HG02678 (cell line): ENCODE data around the gene NAXE.
"Not testable (repeated sequence)": the region's sequence is repeated elsewhere in the genome, so short reads cannot be mapped to it uniquely, and the experiment has no call there.

Experiments
- ATAC-seq: cut with Tn5 transposase; IDR thresholded peaks from one replicate; pipeline ENCODE4 v1.9.1; 2021; ENCODE audit warnings: mild to moderate bottlenecking, moderate library complexity; ENCODE audit not compliant: unreplicated experiment

Gene NAXE

DNA sequence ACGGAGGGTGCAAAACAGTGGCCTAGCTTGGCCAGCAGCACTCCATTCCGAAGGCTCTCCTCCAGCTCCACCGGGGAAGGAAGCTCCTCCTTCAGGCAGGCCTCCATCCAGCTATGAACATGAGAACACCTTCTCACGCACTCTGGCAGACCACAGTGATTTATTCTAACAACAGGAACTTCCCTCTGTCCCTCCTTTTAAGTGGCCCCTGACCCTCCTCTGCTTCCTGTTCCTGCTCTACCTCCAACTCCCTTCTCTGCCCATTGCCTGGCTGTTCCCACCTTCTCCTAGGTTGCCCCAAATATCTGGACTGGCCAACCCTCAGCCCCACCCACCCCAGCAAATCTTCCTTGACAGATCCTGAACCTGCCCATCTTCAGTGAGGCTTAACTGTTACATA, 25.1 kb upstream of the NAXE start:
- ATAC-seq = no peak

- ATAC-seq = no peak
Observed at GRCh38 chr1:156571261-156571852, 20.2 kb upstream of the NAXE start.

- ATAC-seq = peak; percentile 93
Observed at GRCh38 chr1:156571919-156572662, 19.5 kb upstream of the NAXE start, which contains the start of gene IQGAP3. IQGAP3 (minus strand) TSS chr1:156572565; CDS start chr1:156572529, 36 bp downstream.

DNA sequence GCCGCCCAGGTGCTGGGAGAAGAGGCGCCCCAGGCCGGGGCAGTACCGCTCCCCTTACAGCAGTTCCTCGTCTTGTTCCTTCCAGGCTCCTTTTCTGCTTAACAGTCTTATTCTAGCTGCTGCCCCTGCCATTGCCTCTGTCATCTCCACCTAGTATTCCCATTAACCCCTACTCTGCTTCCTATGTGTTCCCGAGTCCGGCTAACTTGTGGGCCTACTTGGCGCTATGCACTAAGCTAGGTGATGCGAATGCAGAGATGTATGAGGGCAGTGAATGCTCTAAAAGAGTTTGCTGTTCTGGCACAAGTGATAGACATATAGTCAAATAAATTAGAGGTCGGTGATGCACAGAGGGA, 18.9 kb upstream of the NAXE start:
- no peak for ATAC-seq

DNA sequence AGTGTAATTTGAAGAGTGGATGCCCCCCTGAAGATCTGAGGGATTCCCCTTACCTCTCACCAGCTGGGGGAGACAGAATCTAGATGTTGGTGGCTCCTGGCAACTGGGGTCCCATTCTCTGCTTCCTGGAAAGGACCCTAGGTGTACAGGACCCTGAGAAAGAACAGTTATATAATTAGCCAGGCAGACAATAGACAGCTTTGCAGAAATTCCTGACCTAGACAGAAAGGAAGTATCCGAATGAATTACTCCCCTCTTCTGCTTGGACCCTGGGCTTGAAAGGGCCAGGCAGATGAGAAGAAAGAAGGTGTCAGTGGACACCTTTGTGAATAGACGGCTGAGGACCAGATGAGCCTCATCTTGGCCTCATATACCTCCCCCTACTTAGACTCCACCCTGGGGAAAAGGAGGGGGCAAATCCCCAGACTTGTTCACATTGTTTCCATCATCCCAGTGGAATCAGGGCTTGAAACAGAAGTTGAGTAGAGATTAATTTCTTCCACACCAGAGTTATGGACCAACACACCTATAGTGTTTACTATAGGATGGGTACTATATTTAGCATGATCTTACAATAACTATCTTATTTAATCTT, 17.4 kb upstream of the NAXE start:
- no peak for ATAC-seq

GRCh38 chr1:156577550-156577949, 14.0 kb upstream of the NAXE start:
- no peak for ATAC-seq

DNA sequence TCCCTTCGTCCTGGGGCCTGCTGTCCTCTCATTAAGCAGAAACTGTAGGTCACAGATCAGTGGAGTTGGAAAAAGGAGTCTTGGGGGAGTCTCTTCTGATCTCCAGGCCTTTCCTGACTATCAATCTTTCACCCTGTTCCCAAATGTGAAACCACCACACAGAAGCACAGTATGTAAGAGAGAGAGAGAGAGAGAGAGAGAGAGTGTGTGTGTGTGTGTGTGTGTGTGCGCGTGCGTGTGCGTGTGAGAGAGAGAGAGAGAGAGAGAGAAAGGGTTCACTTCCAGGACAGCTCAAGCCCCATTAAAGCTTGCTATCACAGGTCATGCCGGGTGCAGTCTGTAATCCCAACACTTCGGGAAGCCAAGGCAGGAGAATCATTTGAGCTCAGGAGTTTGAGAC, 13.5 kb upstream of the NAXE start:
- no peak for ATAC-seq

DNA sequence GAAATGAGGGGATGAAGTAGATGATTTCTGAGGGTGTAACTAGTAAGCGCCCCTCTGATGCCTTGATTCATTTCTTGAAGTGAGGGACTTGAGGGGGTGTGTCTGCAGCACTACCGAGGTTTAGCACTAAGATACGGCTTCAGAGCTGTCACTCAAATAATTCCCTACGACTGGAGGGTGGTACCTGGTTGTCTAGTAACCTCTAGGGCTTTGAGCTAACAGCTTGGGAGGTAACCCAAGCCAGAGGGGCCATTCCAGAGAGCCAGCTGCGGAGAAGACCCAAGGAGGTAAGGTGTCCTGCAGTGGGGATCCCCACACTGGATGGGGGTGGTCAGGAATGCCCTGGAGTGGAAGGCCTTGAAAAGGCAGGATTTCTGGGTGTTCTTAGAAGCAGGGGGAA, 12.1 kb upstream of the NAXE start, which contains the start of gene TTC24:
TSS of gene TTC24 (plus strand) at position 252 of the 400 bp plus-strand sequence. CDS start 1,642 bp downstream, outside the sequence.
- ATAC-seq = no peak

- ATAC-seq = no peak
Observed at GRCh38 chr1:156581661-156582387, 9.8 kb upstream of the NAXE start.

- no peak for ATAC-seq
Observed at GRCh38 chr1:156582388-156583017, 9.1 kb upstream of the NAXE start.

DNA sequence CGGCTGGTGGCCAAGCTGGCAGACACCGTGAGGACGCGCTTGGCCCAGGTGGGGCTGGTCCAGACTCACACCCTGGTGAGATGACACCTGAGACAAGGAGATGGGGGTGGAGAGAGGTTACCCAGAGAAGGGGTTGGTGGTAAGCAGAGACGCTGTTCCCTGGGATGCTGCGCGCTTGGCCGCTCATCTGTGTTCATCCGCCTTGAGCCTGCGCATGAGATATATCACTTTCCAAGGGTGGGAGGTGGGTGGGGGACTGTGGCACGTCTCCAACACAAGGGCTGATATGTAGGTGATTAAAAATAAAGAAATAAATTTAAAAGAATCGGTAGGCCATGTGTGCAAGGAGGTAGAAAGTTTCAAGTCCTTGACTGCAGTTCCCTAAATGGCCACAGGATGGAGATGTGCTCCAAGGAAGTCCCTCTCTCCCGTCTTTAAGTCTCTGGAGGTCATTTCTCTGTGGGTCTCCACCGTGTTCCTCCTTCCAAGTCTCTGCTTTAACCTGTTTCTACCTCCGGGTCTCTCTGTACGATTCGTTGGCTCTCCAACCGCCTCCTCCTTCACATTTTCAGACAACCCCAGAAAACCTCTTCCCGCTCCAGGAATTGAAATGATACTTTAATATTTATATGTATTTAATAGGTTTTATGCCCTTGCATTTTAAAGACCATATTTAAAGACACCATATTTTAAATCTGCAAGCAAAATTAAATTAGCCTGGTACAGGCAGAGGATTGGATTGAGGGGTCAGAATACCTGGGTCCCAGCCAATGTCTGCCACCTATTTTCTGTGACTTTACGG, 7.6 kb upstream of the NAXE start:
- ATAC-seq = peak; percentile 43

DNA sequence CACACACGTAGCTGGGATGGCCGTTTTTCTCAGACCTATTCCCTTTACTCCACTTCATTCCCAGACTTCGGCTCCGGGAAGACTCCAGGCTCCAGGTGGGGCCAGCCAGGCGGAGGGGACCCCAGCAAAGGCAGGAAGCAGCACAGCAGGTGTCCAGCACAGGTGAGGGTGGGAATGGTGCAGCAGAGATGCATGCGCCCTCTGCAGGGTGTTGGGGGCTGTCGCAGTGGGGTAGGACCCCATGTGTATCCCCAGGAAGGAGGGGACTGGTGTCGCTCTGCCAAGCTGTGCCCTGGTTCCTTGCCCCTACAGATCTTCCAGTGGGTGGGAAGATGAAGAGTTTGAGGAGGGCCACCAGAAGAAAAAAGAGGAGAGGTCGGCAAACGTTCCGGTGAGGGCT, 6.8 kb upstream of the NAXE start:
- no peak for ATAC-seq

DNA sequence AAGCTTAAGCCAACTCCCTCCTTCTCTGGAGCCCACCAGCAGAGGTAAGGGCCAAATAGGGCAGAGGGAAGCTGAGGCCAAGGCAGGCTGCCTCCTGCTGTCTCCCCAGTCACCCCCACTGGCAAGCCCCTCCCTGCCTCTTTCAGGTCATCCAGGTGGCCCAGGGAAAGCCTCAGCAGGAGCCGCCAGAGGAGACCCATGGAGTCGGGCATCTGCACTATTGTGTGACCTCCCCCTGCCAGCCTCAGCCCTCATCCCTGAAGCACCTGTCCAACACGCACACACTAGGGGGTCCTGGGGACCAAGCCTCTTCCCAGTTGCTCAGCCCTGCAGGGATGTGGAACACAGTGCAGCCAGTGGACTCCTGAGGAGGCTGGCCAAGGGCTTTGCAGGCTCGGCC, 5.3 kb upstream of the NAXE start:
- ATAC-seq = no peak

DNA sequence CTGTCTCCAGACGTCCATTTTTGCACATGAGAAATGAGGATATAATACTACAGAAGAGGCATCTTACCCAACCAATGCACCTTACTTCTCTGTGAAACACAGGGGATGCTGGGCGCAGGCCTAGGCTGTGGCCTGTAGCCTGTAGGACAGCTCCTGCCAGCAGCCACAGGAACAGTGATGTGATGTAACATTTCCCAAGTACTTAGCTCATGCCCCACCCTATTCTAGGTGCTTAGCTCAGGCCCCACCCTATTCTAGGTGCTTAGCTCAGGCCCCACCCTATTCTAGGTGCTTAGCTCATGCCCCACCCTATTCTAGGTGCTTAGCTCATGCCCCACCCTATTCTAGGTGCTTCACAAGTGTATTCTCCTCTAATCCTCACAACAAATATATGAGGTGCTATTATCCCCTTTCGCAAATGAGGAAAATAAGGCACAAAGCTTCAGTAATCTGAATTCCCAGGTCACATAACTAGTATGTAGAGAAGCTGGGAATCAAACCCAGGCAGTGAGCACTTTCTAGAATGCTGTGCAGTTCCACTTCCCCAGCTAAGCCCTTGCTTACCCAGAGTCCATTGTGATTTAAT, 4.6 kb upstream of the NAXE start:
- ATAC-seq = no peak

GRCh38 chr1:156587927-156588326, 3.6 kb upstream of the NAXE start:
- not testable (repeated sequence) for ATAC-seq

GRCh38 chr1:156589546-156589945, 2.0 kb upstream of the NAXE start:
- ATAC-seq = no peak

GRCh38 chr1:156590326-156591180, 1.0 kb upstream of the NAXE start:
- no peak for ATAC-seq

GRCh38 chr1:156591181-156591431, 470 bp upstream of the NAXE start:
- no peak for ATAC-seq
